GM21381 (cell line): Measurements from ENCODE around the gene OR2T11.
"Not testable (repeated sequence)": the region's sequence is repeated elsewhere in the genome, so short reads cannot be mapped to it uniquely, and the experiment has no call there.

Experiments used
- ATAC-seq: cut with Tn5 transposase; IDR thresholded peaks from one replicate; pipeline ENCODE4 v1.9.1; 2021; ENCODE audit warnings: mild to moderate bottlenecking, moderate library complexity; ENCODE audit not compliant: unreplicated experiment

OR2T11 gene

GRCh38 chr1:248634991-248635390 lies at the start of gene OR2T11:
Gene OR2T11, minus strand, starts transcription at chr1:248635091. Its CDS starts 7,963 bp downstream, at chr1:248627128.
- ATAC-seq: not testable (repeated sequence)

DNA sequence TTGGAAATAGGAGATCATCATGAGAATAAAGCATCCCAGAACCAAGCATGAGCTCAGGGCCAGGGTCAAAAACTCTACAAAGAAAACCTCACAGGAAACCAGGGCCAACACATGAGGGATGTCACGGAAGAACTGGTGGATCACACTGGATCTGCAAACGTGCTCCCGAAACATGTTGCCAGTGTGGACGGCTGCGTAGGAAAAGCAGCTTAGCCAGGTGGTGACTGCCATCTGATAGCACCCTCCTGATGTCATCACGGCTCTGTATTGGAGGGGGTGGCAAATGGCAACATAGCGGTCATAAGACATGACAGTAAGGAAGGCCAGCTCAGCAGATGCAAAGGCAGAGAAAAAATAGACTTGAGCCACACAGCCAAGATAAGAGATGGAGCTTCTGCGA lies 46.8 kb upstream of the OR2T11 start:
- ATAC-seq: no peak

- no peak for ATAC-seq
Measured at GRCh38 chr1:248670003-248670402, 35.1 kb upstream of the OR2T11 start.

DNA sequence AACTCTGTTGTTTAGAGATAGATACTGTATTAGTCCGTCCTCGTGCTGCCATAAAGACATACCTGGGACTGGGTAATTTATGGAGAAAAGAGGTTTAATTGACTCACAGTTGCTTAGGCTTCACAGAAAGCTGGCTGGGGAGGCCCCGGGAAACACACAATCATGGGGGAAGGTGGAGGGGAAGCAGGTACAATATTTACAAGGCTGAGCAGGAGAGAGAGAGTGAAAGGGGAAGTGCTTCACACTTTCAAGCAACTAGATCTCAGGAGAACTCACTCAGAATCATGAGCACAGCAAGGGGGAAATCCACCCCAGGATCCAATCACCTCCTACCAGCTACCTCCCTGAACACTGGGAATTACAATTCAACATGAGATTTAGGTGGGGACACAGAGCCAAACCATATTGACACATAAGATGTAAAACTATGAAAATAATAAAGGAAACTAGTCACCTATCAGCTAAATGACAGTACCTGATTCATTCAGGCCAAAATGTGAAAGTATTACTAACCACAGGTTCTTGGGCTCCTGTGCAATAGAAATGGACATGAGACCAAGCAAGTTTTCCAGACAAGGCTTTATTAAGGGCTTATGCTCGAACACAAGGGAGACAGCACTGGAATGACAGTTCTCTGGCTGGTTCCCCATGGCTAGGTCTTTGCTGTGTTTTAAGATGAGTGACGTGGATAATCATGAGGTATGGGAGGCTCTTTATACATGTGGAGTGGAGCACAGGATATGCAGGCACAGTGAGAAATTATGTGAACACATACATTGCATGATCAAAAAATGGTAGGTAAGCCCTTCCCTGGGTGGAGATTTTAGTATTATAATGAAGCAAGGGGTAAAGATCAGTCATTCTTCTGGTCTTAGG lies 28.8 kb upstream of the OR2T11 start:
- ATAC-seq: peak; percentile 97

- ATAC-seq: not testable (repeated sequence)
Measured at GRCh38 chr1:248656797-248657196, 21.9 kb upstream of the OR2T11 start.

- peak; percentile 44 for ATAC-seq
Measured at GRCh38 chr1:248655354-248655753, 20.5 kb upstream of the OR2T11 start, which contains the start of gene OR2T27. Gene OR2T27, minus strand, starts transcription at chr1:248655528. Its CDS starts 4,644 bp downstream, at chr1:248650884.

GRCh38 chr1:248648770-248649536 lies 14.1 kb upstream of the OR2T11 start:
- not testable (repeated sequence) for ATAC-seq

GRCh38 chr1:248645178-248645577 lies 10.3 kb upstream of the OR2T11 start, which contains the start of gene OR2T35:
Gene OR2T35, minus strand, starts transcription at chr1:248645278. Its CDS starts 6,020 bp downstream, at chr1:248639258.
- not testable (repeated sequence) for ATAC-seq

GRCh38 chr1:248642971-248643651 lies 8.2 kb upstream of the OR2T11 start:
- ATAC-seq: peak; percentile 52

- not testable (repeated sequence) for ATAC-seq
Measured at GRCh38 chr1:248641583-248641982, 6.7 kb upstream of the OR2T11 start.

- ATAC-seq: peak; percentile 48
Measured at GRCh38 chr1:248640906-248641305, 6.0 kb upstream of the OR2T11 start.

DNA sequence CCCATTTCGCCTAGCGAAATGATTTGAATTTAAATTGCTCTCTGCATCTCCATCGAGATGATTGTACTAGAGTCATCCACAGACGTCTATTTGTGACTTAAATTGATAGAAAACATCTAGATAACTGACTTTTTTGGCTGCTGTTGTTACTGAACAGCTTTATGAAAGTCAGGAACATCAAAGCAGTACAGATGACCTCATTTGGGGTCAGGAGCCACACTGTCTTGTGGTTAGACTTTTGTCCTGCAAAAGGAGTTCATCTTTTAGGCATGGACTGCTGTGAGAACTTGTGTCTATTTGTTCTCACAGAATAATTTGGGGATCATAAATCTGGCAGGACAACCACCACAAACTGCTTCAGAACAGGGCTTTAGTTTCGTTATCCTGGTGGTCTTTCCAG lies 4.8 kb upstream of the OR2T11 start:
- ATAC-seq: peak; percentile 42

- not testable (repeated sequence) for ATAC-seq
Measured at GRCh38 chr1:248636612-248637011, 1.7 kb upstream of the OR2T11 start.

DNA sequence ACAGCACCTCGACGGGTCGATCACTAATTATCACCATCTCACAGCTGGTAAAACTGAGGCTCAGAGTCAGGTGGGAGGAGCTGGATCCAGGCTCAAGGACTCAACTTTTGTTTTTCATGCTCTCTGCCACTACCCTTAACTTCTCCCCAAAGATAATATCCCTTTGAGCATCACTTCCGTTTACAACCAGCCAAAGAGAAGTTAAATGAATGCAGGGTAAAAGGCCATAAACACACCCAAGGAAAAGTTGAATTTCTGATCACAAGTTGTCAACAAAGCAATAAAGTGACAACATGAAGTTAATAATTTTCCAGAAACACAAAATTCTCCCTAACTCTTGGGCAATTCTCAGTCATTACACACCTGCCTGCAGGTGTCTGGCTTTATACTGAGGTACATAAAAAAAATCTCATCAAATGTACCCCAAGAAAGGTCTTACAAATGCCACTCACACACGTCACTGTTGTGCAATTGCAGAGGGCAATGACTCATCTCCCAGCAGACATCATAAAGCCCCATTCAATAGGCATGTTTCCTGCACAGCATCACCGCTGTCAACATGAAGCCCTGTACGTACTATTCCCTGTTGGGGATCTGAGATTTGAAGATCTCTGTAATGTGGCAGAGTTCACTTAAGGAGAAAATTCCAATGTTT lies 3.4 kb downstream of the OR2T11 start:
- no peak for ATAC-seq

DNA sequence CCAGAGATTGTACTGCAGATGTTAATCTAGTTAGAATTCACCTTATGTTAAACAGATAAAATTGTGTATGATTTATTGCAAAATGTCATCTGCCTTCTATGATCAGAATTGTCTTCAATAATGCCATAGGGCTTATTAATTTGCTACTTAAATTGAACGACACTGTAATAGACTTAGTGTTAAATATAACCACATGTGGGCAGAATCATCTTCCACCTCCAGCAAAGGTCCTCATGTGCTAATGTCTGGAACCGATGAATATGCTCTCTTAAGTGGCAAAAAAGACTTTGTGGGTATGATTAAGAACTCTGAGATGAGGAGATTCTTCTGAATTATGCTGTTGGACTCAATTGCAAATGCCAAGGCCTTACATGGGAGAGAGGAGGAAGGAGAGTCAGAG lies 4.3 kb downstream of the OR2T11 start:
- ATAC-seq: no peak

GRCh38 chr1:248627971-248628844 lies 6.7 kb downstream of the OR2T11 start:
- peak; percentile 93 for ATAC-seq

- ATAC-seq: no peak
Measured at GRCh38 chr1:248625971-248626370, 8.9 kb downstream of the OR2T11 start.

DNA sequence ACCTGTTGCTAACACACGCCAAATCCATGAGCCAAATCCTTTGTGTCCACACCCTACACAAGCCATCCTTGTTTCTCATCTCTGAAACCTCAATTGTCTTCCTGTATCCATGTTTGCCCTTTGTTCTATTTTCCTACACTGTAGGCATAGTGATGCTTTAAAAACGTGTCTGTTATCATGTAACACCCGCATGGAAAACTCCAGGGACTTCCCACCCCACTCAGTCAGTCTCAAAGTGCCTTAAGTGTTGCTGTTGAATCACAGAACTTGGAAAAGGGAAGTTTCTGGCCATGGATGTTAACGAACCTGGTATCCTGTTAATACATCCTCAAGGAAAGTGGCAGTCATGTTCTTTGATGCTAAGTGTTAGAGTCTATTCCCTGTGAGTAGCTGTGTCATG lies 9.7 kb downstream of the OR2T11 start:
- ATAC-seq: no peak

DNA sequence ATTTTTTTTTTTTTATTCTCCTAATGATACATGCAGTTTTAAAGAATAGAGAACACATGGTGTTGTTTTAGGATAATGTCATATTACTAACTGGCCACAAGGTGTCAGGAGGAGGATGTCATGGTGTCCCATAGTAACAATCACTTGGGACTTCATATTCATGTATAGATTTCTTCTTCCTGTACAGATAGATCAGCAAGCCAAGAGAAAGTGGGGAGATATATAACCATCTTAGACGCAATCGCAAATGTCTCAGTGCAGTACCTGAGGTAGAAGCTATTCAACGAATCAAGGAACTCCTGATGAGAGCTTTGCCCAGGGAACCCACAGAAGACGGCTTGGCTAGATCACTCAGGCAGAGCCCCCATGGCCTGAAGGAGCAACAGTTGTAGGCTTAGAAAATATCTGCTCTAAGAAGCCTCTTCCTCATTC lies 12.3 kb downstream of the OR2T11 start:
- peak; percentile 89 for ATAC-seq
